ENCODE data around the gene CD6. TPM values are rescaled to one million over a fixed set of nuclear protein-coding genes. Genes with fewer than 3 reads are reported as not detected.

The CD6 gene, protein sequence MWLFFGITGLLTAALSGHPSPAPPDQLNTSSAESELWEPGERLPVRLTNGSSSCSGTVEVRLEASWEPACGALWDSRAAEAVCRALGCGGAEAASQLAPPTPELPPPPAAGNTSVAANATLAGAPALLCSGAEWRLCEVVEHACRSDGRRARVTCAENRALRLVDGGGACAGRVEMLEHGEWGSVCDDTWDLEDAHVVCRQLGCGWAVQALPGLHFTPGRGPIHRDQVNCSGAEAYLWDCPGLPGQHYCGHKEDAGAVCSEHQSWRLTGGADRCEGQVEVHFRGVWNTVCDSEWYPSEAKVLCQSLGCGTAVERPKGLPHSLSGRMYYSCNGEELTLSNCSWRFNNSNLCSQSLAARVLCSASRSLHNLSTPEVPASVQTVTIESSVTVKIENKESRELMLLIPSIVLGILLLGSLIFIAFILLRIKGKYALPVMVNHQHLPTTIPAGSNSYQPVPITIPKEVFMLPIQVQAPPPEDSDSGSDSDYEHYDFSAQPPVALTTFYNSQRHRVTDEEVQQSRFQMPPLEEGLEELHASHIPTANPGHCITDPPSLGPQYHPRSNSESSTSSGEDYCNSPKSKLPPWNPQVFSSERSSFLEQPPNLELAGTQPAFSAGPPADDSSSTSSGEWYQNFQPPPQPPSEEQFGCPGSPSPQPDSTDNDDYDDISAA
- total RNA-seq (100 to 1,000 TPM; 414 to 428 TPM), polyA plus RNA-seq (100 to 1,000 TPM; 281 to 298 TPM)

- Histone ChIP-seq H3K36me3 (ENCODE audit: insufficient read depth, low read length) (peaks cover 3% of the 10 kb centered on the region), H3K9me3 (ENCODE audit: control insufficient read depth in 1 of 2, low read length in 2 of 2) (no peaks in the 10 kb centered on the region), H3K27me3 (ENCODE audit: insufficient read depth, low read length) (no peaks in the 10 kb centered on the region), H3K4me1 (ENCODE audit: insufficient read depth, low read length) (peaks cover 35% of the 10 kb centered on the region), H3K27ac (ENCODE audit: low read depth, low read length) (peak within 1 kb of the TSS; percentile 92), H3K4me3 (ENCODE audit: low read length in 2 of 2) (peak within 1 kb of the TSS; percentile 92 to 99)
- peak within 1 kb of the TSS; percentile 93 to 98 (median 96) for H3K4me3 Mint-ChIP-seq
- peak within 1 kb of the TSS; percentile 88 to 98 (median 96) for H3K27ac Mint-ChIP-seq
- peaks cover 0 to 9% (median 3%) of the 10 kb centered on the region in 8 donors for H3K9me3 Mint-ChIP-seq
- H3K4me1 Mint-ChIP-seq: peaks cover 23 to 49% (median 32%) of the 10 kb centered on the region in 4 donors
- ChIA-PET CTCF (ENCODE audit: partially characterized antibody) (interaction anchor here (0.8 to 3.5 kb wide), 18 partner anchors 9 to 140 kb away, joined by 3 to 18 read pairs (median 4); partner anchors contain the start of gene CD5), POLR2A (ENCODE audit: partially characterized antibody) (interaction anchor here (0.7 to 1.4 kb wide), 12 partner anchors 10 to 390 kb away, joined by 3 to 6 read pairs (median 4); partner anchors contain the start of gene CYB561A3)
- peaks cover 28 to 42% of the 10 kb centered on the region in 2 donors for H3K36me3 Mint-ChIP-seq
- DNase-seq: peak; percentile 70 to 87 (median 74)
- intact Hi-C loops (cut with micrococcal nuclease): loop anchor here (1.0 to 2.0 kb wide), 4 partner anchors 15 to 111 kb away; partner anchors contain the start of gene TMEM109
- peaks cover 0 to 1% of the 10 kb centered on the region in 2 donors for H3K27me3 Mint-ChIP-seq
These were observed at the start of gene CD6 for GRCh38 chr11:60971520-60971919. CD6 (plus strand) TSS chr11:60971680; CDS start chr11:60971866, 186 bp downstream.

DNA sequence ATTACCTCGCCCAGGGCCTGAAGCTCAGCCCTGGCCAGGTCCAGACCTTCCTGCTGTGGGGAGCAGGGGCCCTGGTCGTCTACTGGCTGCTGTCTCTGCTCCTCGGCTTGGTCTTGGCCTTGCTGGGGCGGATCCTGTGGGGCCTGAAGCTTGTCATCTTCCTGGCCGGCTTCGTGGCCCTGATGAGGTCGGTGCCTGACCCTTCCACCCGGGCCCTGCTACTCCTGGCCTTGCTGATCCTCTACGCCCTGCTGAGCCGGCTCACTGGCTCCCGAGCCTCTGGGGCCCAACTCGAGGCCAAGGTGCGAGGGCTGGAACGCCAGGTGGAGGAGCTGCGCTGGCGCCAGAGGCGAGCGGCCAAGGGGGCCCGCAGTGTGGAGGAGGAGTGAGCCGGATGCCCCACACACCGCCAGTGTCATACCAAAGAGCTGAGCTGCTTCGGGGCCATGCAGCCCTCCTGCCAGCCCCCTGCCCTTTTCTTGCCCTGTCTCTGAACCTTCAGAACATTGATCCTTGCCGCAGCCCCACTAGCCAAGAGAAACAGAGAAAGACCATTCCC, 49.6 kb upstream of the CD6 start:
- CTCF ChIA-PET (ENCODE audit: partially characterized antibody): interaction anchor here (1.2 to 1.6 kb wide), 3 partner anchors 10 to 48 kb away, joined by 3 to 4 read pairs (median 4); no protein-coding TSS in a partner anchor
- Mint-ChIP-seq H3K27ac (no peak overlapping the region), H3K4me1 (peaks cover 6 to 28% (median 18%) of the 10 kb centered on the region in 4 donors), H3K27me3 (peaks cover 4 to 10% of the 10 kb centered on the region in 2 donors), H3K4me3 (no peak overlapping the region), H3K9me3 (no peaks in the 10 kb centered on the region), H3K36me3 (peaks cover 49 to 52% of the 10 kb centered on the region in 2 donors)
- no peak overlapping the region for H3K4me3 ChIP-seq (ENCODE audit: low read length in 2 of 2)
- no peak overlapping the region for H3K27ac ChIP-seq (ENCODE audit: low read depth, low read length)
- H3K9me3 ChIP-seq (ENCODE audit: control insufficient read depth in 1 of 2, low read length in 2 of 2): no peaks in the 10 kb centered on the region
- intact Hi-C loops (cut with micrococcal nuclease): no loop called here
- peaks cover 21% of the 10 kb centered on the region for H3K4me1 ChIP-seq (ENCODE audit: insufficient read depth, low read length)
- H3K27me3 ChIP-seq (ENCODE audit: insufficient read depth, low read length): peaks cover 11% of the 10 kb centered on the region
- POLR2A ChIA-PET (ENCODE audit: partially characterized antibody): interaction anchor here (0.6 kb wide), 1 partner anchor 8 kb away, joined by 3 read pairs; no protein-coding TSS in a partner anchor
- DNase-seq: no peak
- H3K36me3 ChIP-seq (ENCODE audit: insufficient read depth, low read length): peaks cover 41% of the 10 kb centered on the region

GRCh38 chr11:60922906-60923305, 48.6 kb upstream of the CD6 start:
- Mint-ChIP-seq H3K9me3 (no peaks in the 10 kb centered on the region), H3K27me3 (peaks cover 4 to 10% of the 10 kb centered on the region in 2 donors), H3K4me1 (peaks cover 5 to 23% (median 13%) of the 10 kb centered on the region in 4 donors), H3K27ac (no peak overlapping the region), H3K36me3 (peaks cover 45 to 46% of the 10 kb centered on the region in 2 donors), H3K4me3 (peak overlapping the region in 2 of 8 donors; percentile 35 to 56)
- H3K27ac ChIP-seq (ENCODE audit: low read depth, low read length): no peak overlapping the region
- peaks cover 41% of the 10 kb centered on the region for H3K36me3 ChIP-seq (ENCODE audit: insufficient read depth, low read length)
- CTCF ChIA-PET (ENCODE audit: partially characterized antibody): interaction anchor here (0.6 to 1.3 kb wide), 2 partner anchors 9 to 536 kb away, joined by 3 read pairs; partner anchors contain the start of gene TMEM109
- DNase-seq: no peak
- POLR2A ChIA-PET (ENCODE audit: partially characterized antibody): interaction anchor here (1.4 kb wide), 1 partner anchor 9 kb away, joined by 6 read pairs; the partner anchor contains the start of gene TMEM109
- H3K9me3 ChIP-seq (ENCODE audit: control insufficient read depth in 1 of 2, low read length in 2 of 2): no peaks in the 10 kb centered on the region
- intact Hi-C loops (cut with micrococcal nuclease): no loop called here
- no peak overlapping the region for H3K4me3 ChIP-seq (ENCODE audit: low read length in 2 of 2)
- peaks cover 20% of the 10 kb centered on the region for H3K4me1 ChIP-seq (ENCODE audit: insufficient read depth, low read length)
- H3K27me3 ChIP-seq (ENCODE audit: insufficient read depth, low read length): peaks cover 11% of the 10 kb centered on the region

DNA sequence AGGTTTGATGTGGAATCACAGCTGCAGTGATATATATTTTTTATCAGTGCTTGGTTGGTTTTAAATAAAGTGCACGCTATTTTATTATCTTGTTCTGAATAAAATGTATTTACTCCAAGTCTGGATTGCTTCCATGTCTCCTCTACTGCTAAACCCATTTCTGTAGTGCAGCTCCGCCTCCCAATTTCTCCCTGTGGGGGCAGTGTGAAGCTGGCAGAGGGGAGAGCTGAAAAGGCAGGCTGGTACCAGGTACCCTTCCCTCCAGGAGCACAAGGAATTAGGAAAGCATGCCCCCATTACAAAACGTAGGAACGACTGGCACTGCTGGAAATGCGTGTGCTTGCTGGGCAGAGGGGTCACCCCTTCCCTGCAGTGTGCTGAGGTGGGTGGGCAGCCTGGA, 48.2 kb upstream of the CD6 start:
- Mint-ChIP-seq H3K27ac (peak overlapping the region in 1 of 7 donors; percentile 47), H3K36me3 (peaks cover 42 to 46% of the 10 kb centered on the region in 2 donors), H3K27me3 (peaks cover 4 to 10% of the 10 kb centered on the region in 2 donors), H3K4me3 (peak overlapping the region in 5 of 8 donors; percentile 35 to 74 (median 56)), H3K9me3 (no peaks in the 10 kb centered on the region), H3K4me1 (peaks cover 5 to 23% (median 13%) of the 10 kb centered on the region in 4 donors)
- intact Hi-C loops (cut with micrococcal nuclease): no loop called here
- Histone ChIP-seq H3K27ac (ENCODE audit: low read depth, low read length) (no peak overlapping the region), H3K27me3 (ENCODE audit: insufficient read depth, low read length) (peaks cover 11% of the 10 kb centered on the region), H3K36me3 (ENCODE audit: insufficient read depth, low read length) (peaks cover 41% of the 10 kb centered on the region), H3K4me1 (ENCODE audit: insufficient read depth, low read length) (peaks cover 20% of the 10 kb centered on the region), H3K9me3 (ENCODE audit: control insufficient read depth in 1 of 2, low read length in 2 of 2) (no peaks in the 10 kb centered on the region), H3K4me3 (ENCODE audit: low read length in 2 of 2) (no peak overlapping the region)
- CTCF ChIA-PET (ENCODE audit: partially characterized antibody): interaction anchor here (0.6 to 1.3 kb wide), 3 partner anchors 8 to 535 kb away, joined by 3 to 7 read pairs (median 3); partner anchors contain the start of gene TMEM109
- DNase-seq: no peak
- POLR2A ChIA-PET (ENCODE audit: partially characterized antibody): interaction anchor here (1.4 kb wide), 1 partner anchor 10 kb away, joined by 6 read pairs; the partner anchor contains the start of gene TMEM109

GRCh38 chr11:60923800-60924109, 47.7 kb upstream of the CD6 start:
- POLR2A ChIA-PET (ENCODE audit: partially characterized antibody): interaction anchor here (1.0 to 1.4 kb wide), 2 partner anchors 8 to 10 kb away, joined by 3 to 6 read pairs; partner anchors contain the start of gene TMEM109
- peaks cover 41 to 46% of the 10 kb centered on the region in 2 donors for H3K36me3 Mint-ChIP-seq
- no peak for DNase-seq

GRCh38 chr11:60924110-60924905, 47.2 kb upstream of the CD6 start, which contains the start of gene TMEM132A:
TMEM132A (plus strand) TSS chr11:60924460; CDS start chr11:60924634, 174 bp downstream.
- Mint-ChIP-seq H3K27ac (peak within 1 kb of the TSS in 2 of 7 donors; percentile 47 to 59), H3K27me3 (peaks cover 4 to 12% of the 10 kb centered on the region in 2 donors), H3K9me3 (no peaks in the 10 kb centered on the region), H3K36me3 (peaks cover 36 to 42% of the 10 kb centered on the region in 2 donors), H3K4me3 (peak within 1 kb of the TSS; percentile 35 to 82 (median 70)), H3K4me1 (peaks cover 5 to 23% (median 13%) of the 10 kb centered on the region in 4 donors)
- POLR2A ChIA-PET (ENCODE audit: partially characterized antibody): interaction anchor here (1.0 to 1.4 kb wide), 3 partner anchors 9 to 10 kb away, joined by 3 to 6 read pairs (median 3); partner anchors contain the start of gene TMEM109
- CTCF ChIA-PET (ENCODE audit: partially characterized antibody): interaction anchor here (1.2 to 1.3 kb wide), 2 partner anchors 9 to 11 kb away, joined by 3 to 7 read pairs; partner anchors contain the start of gene TMEM109
- peak in 1 of 5 donors; percentile 17 for DNase-seq
- peaks cover 11% of the 10 kb centered on the region for H3K27me3 ChIP-seq (ENCODE audit: insufficient read depth, low read length)
- H3K36me3 ChIP-seq (ENCODE audit: insufficient read depth, low read length): peaks cover 37% of the 10 kb centered on the region
- H3K27ac ChIP-seq (ENCODE audit: low read depth, low read length): no peak within 1 kb of the TSS
- peaks cover 20% of the 10 kb centered on the region for H3K4me1 ChIP-seq (ENCODE audit: insufficient read depth, low read length)
- H3K9me3 ChIP-seq (ENCODE audit: control insufficient read depth in 1 of 2, low read length in 2 of 2): no peaks in the 10 kb centered on the region
- intact Hi-C loops (cut with micrococcal nuclease): no loop called here
- H3K4me3 ChIP-seq (ENCODE audit: low read length in 2 of 2): peak within 1 kb of the TSS in 1 of 2 donors; percentile 32

More at GRCh38 chr11:60923800-60924109, 47.7 kb upstream of the CD6 start:
- intact Hi-C loops (cut with micrococcal nuclease): no loop called here
- peaks cover 11% of the 10 kb centered on the region for H3K27me3 ChIP-seq (ENCODE audit: insufficient read depth, low read length)
- peak overlapping the region in 1 of 2 donors; percentile 32 for H3K4me3 ChIP-seq (ENCODE audit: low read length in 2 of 2)
- H3K27ac ChIP-seq (ENCODE audit: low read depth, low read length): no peak overlapping the region
- peaks cover 37% of the 10 kb centered on the region for H3K36me3 ChIP-seq (ENCODE audit: insufficient read depth, low read length)
- H3K27me3 Mint-ChIP-seq: peaks cover 4 to 10% of the 10 kb centered on the region in 2 donors
- CTCF ChIA-PET (ENCODE audit: partially characterized antibody): interaction anchor here (0.6 to 1.3 kb wide), 3 partner anchors 8 to 535 kb away, joined by 3 to 7 read pairs (median 3); partner anchors contain the start of gene TMEM109
- H3K9me3 ChIP-seq (ENCODE audit: control insufficient read depth in 1 of 2, low read length in 2 of 2): no peaks in the 10 kb centered on the region
- H3K4me1 ChIP-seq (ENCODE audit: insufficient read depth, low read length): peaks cover 20% of the 10 kb centered on the region
- no peak overlapping the region for H3K27ac Mint-ChIP-seq
- H3K9me3 Mint-ChIP-seq: no peaks in the 10 kb centered on the region
- H3K4me1 Mint-ChIP-seq: peaks cover 5 to 23% (median 13%) of the 10 kb centered on the region in 4 donors
- peak overlapping the region in 7 of 8 donors; percentile 17 to 63 (median 46) for H3K4me3 Mint-ChIP-seq

All from CD4-positive, alpha-beta memory T cell (primary cell).